ENCODE measurements around the gene ZNF536.

The ZNF536 gene

DNA sequence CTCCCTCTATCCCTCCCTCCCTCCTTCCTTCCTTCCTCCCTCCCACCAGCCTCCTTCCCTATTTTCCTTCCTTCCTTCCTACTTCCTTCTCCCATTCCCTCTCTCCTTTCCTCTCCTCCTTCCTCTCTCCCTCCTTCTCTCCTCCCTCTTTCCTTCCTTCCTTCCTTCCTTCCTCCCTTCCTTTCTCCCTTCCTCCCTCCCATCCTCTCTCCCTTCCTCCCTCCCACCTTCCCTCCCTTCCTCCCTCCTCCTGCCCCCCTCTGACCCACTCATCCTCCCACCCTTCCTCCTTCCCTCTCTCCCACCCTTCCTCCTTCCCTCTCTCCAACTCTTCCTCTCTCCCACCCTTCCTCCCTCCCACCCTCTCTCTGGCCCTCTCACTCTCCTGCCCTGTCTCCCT, 132.1 kb downstream of the ZNF536 start:
- no peaks in the 10 kb centered on the region for H3K36me3 ChIP-seq (ENCODE audit: control insufficient read depth, insufficient read depth, low read length)
- H3K9ac ChIP-seq (ENCODE audit: low read length) = no peak overlapping the region
- no peaks in the 10 kb centered on the region for H3K27me3 ChIP-seq (ENCODE audit: control insufficient read depth, insufficient read depth, low read length)
- H3K27ac ChIP-seq (ENCODE audit: low read depth, low read length) = no peak overlapping the region
- H3K4me3 ChIP-seq (ENCODE audit: low read length) = no peak overlapping the region
- H3K4me1 ChIP-seq (ENCODE audit: control insufficient read depth, insufficient read depth, low read length) = no peaks in the 10 kb centered on the region

DNA sequence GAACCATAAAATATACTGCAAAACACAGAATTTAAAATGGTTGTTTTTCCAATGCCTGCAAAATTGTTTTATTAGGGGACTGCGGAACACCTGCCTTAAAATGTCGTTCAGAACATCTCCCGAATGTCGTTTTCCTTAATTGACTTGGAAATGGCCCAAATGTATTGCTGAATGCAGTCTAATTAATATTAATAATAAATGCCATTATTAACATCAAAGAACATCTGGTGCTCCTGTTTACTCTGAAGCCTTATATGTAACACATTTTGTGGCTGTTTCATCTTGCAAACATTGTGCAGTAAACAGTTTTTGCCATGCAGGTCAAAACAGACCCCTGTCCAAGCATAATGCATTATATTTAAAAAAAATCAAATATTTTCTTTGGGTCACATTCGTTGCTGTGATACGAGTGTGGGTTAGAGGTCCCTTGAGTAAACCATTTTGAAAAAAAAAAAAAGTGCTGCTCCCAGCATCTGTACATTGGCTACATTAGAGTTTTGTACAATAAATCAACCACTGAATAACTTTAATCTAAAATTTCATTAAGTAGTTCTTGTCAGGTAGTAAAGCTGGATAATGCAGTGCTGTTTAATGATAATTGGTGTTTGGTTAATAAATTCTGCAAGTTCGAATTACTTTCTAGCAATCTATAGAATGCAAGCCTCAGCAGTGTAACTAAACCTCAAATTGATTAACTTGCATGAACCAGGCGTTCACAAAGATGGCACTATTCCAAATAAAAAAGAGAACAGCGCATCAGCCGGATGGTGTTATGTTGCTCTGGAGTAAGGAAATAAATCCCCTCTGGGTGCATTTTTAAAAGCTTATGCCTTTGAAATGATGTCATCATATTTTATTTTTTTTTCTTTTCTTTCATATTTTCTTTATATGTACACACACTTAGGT, 140.2 kb downstream of the ZNF536 start:
- Histone ChIP-seq H3K36me3 (ENCODE audit: control insufficient read depth, insufficient read depth, low read length) (no peaks in the 10 kb centered on the region), H3K27ac (ENCODE audit: low read depth, low read length) (no peak overlapping the region), H3K9ac (ENCODE audit: low read length) (no peak overlapping the region), H3K27me3 (ENCODE audit: control insufficient read depth, insufficient read depth, low read length) (no peaks in the 10 kb centered on the region), H3K4me3 (ENCODE audit: low read length) (no peak overlapping the region), H3K4me1 (ENCODE audit: control insufficient read depth, insufficient read depth, low read length) (no peaks in the 10 kb centered on the region)

DNA sequence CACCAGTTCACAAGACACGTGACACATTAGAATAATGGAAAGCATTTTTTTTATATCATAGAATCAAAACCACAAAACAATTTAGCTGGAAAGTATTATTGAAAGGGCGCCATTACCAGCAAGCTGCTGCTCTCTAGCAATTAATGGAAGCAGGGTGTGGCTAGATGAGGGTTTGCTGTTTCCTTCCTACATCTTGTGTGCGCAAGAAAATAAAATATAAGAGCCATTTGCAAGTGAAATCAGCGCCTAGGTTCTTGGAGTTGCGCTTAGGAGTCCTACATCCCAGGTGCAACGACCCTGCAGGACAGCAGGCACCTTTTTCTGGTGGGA, 140.9 kb downstream of the ZNF536 start:
- no peaks in the 10 kb centered on the region for H3K27me3 ChIP-seq (ENCODE audit: control insufficient read depth, insufficient read depth, low read length)
- no peak overlapping the region for H3K27ac ChIP-seq (ENCODE audit: low read depth, low read length)
- no peaks in the 10 kb centered on the region for H3K4me1 ChIP-seq (ENCODE audit: control insufficient read depth, insufficient read depth, low read length)
- H3K36me3 ChIP-seq (ENCODE audit: control insufficient read depth, insufficient read depth, low read length) = no peaks in the 10 kb centered on the region
- no peak overlapping the region for H3K9ac ChIP-seq (ENCODE audit: low read length)
- H3K4me3 ChIP-seq (ENCODE audit: low read length) = no peak overlapping the region

DNA sequence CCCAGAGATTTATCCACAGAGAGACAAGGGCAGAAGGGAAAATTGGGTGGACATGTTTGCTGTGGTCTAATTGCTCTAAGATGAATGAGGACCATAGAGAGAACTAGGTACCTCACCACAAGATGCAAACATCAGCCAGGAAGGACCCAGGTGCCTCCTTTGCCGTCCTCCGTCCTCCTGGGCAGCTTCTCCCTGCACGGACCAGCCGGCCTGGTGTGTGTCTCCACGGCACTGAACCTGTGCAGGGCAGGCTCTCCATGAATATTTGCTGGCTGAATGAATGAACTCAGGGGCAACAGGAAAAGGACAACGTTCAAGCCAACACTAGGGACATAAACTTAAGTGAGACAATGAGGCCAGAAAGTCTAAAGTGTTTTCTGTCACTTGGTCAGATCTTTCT, 143.9 kb downstream of the ZNF536 start:
- no peak overlapping the region for H3K4me3 ChIP-seq (ENCODE audit: low read length)
- no peaks in the 10 kb centered on the region for H3K36me3 ChIP-seq (ENCODE audit: control insufficient read depth, insufficient read depth, low read length)
- no peak overlapping the region for H3K9ac ChIP-seq (ENCODE audit: low read length)
- no peaks in the 10 kb centered on the region for H3K4me1 ChIP-seq (ENCODE audit: control insufficient read depth, insufficient read depth, low read length)
- no peaks in the 10 kb centered on the region for H3K27me3 ChIP-seq (ENCODE audit: control insufficient read depth, insufficient read depth, low read length)
- H3K27ac ChIP-seq (ENCODE audit: low read depth, low read length) = no peak overlapping the region

DNA sequence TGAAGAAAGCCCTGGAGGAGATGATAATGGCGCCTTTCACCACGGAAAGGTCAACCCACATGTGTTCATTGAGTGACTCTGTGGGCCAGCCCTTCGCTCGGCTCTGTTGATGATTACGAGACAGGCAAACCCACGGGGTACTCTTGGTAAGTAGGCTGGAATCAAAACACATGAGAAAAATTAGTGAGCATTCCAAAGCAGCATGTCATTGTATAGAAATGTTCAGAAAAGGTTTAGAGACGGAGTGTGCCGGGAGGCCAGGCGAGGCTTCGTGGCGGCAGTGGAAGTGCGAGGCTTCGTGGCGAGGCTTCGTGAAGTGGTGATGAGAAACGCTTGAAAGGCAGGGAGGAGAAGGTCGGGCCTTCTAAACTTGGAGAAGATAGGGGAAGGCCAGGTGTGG, 144.3 kb downstream of the ZNF536 start:
- Histone ChIP-seq H3K4me3 (ENCODE audit: low read length) (no peak overlapping the region), H3K27me3 (ENCODE audit: control insufficient read depth, insufficient read depth, low read length) (no peaks in the 10 kb centered on the region), H3K9ac (ENCODE audit: low read length) (no peak overlapping the region), H3K27ac (ENCODE audit: low read depth, low read length) (no peak overlapping the region), H3K4me1 (ENCODE audit: control insufficient read depth, insufficient read depth, low read length) (no peaks in the 10 kb centered on the region), H3K36me3 (ENCODE audit: control insufficient read depth, insufficient read depth, low read length) (no peaks in the 10 kb centered on the region)

DNA sequence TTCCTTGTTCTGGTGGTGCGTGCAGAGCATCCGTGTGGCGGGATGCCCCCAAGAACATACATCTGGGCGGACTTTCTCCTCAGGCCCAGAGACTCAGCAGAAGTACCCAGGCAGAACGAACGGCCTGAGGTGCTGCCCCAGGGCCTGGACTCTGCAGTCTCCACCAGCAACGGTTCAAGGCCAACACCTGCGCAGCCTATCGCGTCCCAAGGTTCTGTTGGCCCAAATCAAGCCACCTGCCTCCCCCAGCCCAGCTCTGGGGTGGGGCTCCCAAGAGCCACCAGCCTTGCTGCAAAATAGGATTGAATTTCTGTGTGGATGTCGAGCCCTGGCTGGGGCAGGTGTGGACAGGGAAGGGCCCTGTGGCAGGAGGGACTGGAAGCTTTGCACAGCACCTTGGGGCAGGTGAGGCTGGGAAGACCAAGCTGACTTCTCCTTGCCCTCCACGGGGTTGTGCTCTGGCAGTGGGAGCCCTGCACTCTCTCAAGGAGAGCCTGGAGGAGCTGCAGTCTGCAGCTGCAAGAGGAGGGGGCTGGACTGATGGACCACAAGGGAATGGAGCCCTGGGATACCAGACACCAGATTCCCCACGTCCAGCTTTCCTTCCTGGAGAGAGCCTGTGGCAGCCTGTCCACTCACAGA, 146.9 kb downstream of the ZNF536 start:
- H3K4me1 ChIP-seq (ENCODE audit: control insufficient read depth, insufficient read depth, low read length) = no peaks in the 10 kb centered on the region

DNA sequence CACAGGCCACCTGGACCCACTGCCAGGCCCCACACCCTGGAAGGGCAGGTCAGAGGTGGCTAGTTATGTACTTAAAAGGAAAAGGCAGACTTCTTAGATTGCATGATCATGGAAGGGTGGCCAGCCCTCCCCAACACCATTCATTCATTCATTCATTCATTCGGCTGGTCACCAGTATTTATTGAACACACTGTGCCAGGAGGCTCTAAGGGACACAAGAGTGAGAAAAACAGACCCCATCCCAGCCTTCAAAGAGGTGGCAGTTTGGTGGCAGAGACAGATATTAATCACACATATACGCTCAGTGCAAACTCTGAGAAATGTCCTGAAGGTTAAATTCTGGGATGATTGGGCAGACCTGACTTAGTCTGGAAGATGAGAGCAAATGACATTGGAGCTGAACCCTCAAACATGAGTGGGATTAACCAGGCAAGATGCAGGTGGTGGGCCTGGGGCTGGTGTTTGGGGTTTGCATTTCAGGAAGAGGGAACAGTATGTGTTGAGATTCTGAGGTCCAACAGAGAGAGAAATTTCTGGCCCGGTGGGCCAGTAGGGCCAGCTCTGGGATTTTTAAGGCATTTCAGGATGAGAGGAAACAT, 147.5 kb downstream of the ZNF536 start:
- Histone ChIP-seq H3K4me3 (ENCODE audit: low read length) (no peak overlapping the region), H3K9ac (ENCODE audit: low read length) (no peak overlapping the region), H3K4me1 (ENCODE audit: control insufficient read depth, insufficient read depth, low read length) (no peaks in the 10 kb centered on the region), H3K27me3 (ENCODE audit: control insufficient read depth, insufficient read depth, low read length) (no peaks in the 10 kb centered on the region), H3K27ac (ENCODE audit: low read depth, low read length) (no peak overlapping the region), H3K36me3 (ENCODE audit: control insufficient read depth, insufficient read depth, low read length) (no peaks in the 10 kb centered on the region)

More for the DNA sequence above, 146.9 kb downstream of the ZNF536 start:
- H3K27ac ChIP-seq (ENCODE audit: low read depth, low read length) = no peak overlapping the region
- H3K27me3 ChIP-seq (ENCODE audit: control insufficient read depth, insufficient read depth, low read length) = no peaks in the 10 kb centered on the region
- no peak overlapping the region for H3K4me3 ChIP-seq (ENCODE audit: low read length)
- H3K9ac ChIP-seq (ENCODE audit: low read length) = no peak overlapping the region
- no peaks in the 10 kb centered on the region for H3K36me3 ChIP-seq (ENCODE audit: control insufficient read depth, insufficient read depth, low read length)

DNA sequence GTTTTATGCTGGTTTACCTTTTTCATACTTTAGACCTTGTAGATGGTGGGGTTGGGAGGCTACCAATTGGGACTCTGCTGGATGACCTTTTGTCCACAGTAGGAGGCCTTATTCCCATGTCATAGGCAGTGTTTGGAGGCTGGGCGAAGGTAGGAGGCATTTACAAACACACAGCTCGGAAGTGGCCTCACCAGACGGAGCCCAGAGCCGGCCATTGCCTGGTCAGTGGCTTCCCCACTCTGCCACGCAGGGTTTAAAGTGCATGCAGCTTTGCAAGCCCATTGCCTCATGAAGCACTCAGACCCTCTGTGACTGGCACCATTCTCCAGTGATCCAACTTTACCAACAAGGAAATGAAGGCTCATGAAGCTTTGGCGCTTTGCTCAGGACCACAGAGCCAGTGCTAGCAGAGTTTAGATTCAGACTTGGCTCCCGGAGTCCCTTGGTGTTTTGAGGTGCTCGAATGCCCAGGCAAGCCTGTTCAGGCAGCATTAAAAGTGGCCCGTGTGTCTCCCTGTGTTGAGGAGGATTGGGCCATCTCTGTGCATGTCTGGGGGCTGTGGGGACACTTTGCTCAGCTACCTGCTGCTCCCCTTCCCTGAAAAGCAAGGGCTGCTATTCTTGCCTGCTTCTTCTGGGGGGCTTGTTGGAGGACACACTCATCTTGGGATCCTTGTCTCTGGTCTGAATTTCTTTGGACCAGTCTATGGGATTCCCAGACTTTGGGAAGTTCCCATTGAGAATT, 148.7 kb downstream of the ZNF536 start:
- no peak overlapping the region for H3K4me3 ChIP-seq (ENCODE audit: low read length)
- H3K4me1 ChIP-seq (ENCODE audit: control insufficient read depth, insufficient read depth, low read length) = no peaks in the 10 kb centered on the region
- H3K27ac ChIP-seq (ENCODE audit: low read depth, low read length) = no peak overlapping the region
- no peak overlapping the region for H3K9ac ChIP-seq (ENCODE audit: low read length)
- H3K27me3 ChIP-seq (ENCODE audit: control insufficient read depth, insufficient read depth, low read length) = no peaks in the 10 kb centered on the region
- H3K36me3 ChIP-seq (ENCODE audit: control insufficient read depth, insufficient read depth, low read length) = no peaks in the 10 kb centered on the region

DNA sequence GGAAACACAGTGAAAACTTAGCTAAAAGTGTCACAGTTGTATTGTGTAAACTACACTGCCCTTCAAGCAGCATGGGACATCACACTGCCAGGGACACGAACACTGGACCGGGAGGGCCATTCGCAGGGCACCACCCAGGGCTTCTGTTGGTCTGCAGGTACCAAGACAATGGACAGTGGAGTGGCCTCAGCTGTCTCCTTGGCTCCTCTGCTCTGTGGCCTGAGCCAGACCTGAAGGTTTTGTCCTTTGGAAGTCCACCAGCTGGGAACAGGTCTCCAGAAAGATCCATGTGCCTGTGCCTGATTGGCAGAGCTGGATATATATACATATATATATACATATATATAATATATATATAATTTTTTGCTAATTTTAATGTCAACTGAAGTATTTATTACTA, 149.8 kb downstream of the ZNF536 start:
- no peak overlapping the region for H3K4me3 ChIP-seq (ENCODE audit: low read length)
- no peak overlapping the region for H3K27ac ChIP-seq (ENCODE audit: low read depth, low read length)
- no peaks in the 10 kb centered on the region for H3K27me3 ChIP-seq (ENCODE audit: control insufficient read depth, insufficient read depth, low read length)
- H3K9ac ChIP-seq (ENCODE audit: low read length) = no peak overlapping the region
- H3K4me1 ChIP-seq (ENCODE audit: control insufficient read depth, insufficient read depth, low read length) = no peaks in the 10 kb centered on the region
- no peaks in the 10 kb centered on the region for H3K36me3 ChIP-seq (ENCODE audit: control insufficient read depth, insufficient read depth, low read length)

DNA sequence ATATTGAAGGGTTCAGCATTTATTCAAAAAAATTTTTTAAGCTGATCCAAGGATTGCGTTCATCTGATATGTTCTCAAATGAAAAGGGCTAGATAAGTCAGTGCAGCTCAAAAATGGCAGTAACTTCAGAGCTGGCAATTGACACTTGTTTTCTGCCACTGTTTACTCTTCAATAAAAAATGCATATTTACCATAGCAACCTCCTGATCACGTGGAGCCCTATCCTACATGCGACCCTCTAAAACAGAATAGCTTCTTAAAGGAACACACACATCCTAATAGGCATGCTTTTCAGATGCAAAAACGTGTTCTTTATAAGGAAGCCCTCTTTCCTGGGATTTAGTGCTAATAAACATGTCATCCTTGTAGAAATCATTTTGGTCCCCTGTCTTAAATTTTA, 150.2 kb downstream of the ZNF536 start:
- Histone ChIP-seq H3K4me3 (ENCODE audit: low read length) (no peak overlapping the region), H3K4me1 (ENCODE audit: control insufficient read depth, insufficient read depth, low read length) (no peaks in the 10 kb centered on the region), H3K36me3 (ENCODE audit: control insufficient read depth, insufficient read depth, low read length) (no peaks in the 10 kb centered on the region), H3K27ac (ENCODE audit: low read depth, low read length) (no peak overlapping the region), H3K9ac (ENCODE audit: low read length) (no peak overlapping the region), H3K27me3 (ENCODE audit: control insufficient read depth, insufficient read depth, low read length) (no peaks in the 10 kb centered on the region)

DNA sequence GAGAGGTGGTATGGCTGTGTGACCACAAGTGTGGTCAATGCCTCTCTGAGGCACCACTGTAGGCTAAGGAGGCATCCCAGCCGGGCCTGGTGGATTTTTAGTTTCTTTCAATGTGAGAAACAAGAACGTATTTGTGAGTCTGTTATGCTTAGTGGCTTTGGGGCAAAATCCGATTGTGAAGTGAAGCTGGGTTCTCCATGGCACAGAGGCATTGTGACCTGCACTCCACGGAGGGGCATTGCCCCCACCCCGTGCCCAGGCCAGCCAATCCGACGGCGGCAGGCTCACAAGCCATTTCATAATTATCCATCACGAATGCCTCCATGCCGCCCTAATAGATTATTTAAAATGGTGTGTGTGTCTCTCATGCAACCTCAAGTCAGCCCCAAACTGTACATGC, 151.6 kb downstream of the ZNF536 start:
- Histone ChIP-seq H3K4me1 (ENCODE audit: control insufficient read depth, insufficient read depth, low read length) (no peaks in the 10 kb centered on the region), H3K9ac (ENCODE audit: low read length) (no peak overlapping the region), H3K36me3 (ENCODE audit: control insufficient read depth, insufficient read depth, low read length) (no peaks in the 10 kb centered on the region), H3K27me3 (ENCODE audit: control insufficient read depth, insufficient read depth, low read length) (no peaks in the 10 kb centered on the region), H3K27ac (ENCODE audit: low read depth, low read length) (no peak overlapping the region), H3K4me3 (ENCODE audit: low read length) (no peak overlapping the region)

DNA sequence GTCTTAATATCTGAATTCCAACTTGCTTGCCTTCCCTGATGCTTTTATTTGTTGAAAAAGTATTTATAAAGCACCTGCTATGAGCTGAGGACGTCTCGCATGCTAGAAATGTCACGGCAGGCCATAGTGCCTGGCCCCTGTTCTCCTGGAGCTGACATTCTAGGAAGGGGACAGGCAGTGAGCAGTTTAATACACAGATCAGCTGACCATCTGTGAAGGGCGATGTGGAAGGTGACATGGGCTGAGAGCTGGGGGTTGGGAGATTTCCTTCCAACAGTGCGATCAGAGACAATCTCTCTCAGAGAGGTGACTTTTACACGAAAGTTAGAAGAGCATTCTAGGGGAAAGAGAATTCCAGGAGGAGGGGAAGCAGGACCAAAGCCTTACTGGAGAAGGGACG, 153.2 kb downstream of the ZNF536 start:
- H3K4me3 ChIP-seq (ENCODE audit: low read length) = no peak overlapping the region
- no peaks in the 10 kb centered on the region for H3K36me3 ChIP-seq (ENCODE audit: control insufficient read depth, insufficient read depth, low read length)
- H3K27ac ChIP-seq (ENCODE audit: low read depth, low read length) = no peak overlapping the region
- no peaks in the 10 kb centered on the region for H3K4me1 ChIP-seq (ENCODE audit: control insufficient read depth, insufficient read depth, low read length)
- no peaks in the 10 kb centered on the region for H3K27me3 ChIP-seq (ENCODE audit: control insufficient read depth, insufficient read depth, low read length)
- H3K9ac ChIP-seq (ENCODE audit: low read length) = no peak overlapping the region

Measured in rectal smooth muscle tissue (tissue), 1 donor.